ENCODE data around the gene MESP1.

The MESP1 gene

GRCh38 chr15:89714775-89715174 lies 36.3 kb downstream of the MESP1 start:
- Histone ChIP-seq H4K20me1 (ENCODE audit: insufficient read depth, low read length) (no peaks in the 10 kb centered on the region), H3K4me1 (ENCODE audit: insufficient read depth, low read length) (no peaks in the 10 kb centered on the region), H3K27me3 (ENCODE audit: insufficient read depth, low read length, poor library complexity) (no peaks in the 10 kb centered on the region), H3K9me3 (ENCODE audit: insufficient read depth, low read length, severe bottlenecking) (no peaks in the 10 kb centered on the region), H3K79me2 (ENCODE audit: insufficient read depth, low read length) (no peaks in the 10 kb centered on the region), H3K9ac (ENCODE audit: low read depth, low read length) (no peak overlapping the region), H3K36me3 (ENCODE audit: insufficient read depth, low read length) (no peaks in the 10 kb centered on the region), H3K4me3 (ENCODE audit: low read depth in 1 of 2, low read length in 2 of 2) (no peak overlapping the region), H3K27ac (ENCODE audit: low read length) (no peak overlapping the region), H2AFZ (ENCODE audit: low read depth, low read length) (no peak overlapping the region), H3K4me2 (ENCODE audit: insufficient read depth, low read length) (no peak overlapping the region)
- ATAC-seq (ENCODE audit: insufficient read depth, low read depth) (no peak), DNase-seq (no peak)
- no peak for TF ChIP-seq CTCF (IDR thresholded peaks at IDR 0.05; ENCODE audit: borderline replicate concordance, extremely low read depth, low read length, poor library complexity, severe bottlenecking)

GRCh38 chr15:89707577-89707976 lies 43.5 kb downstream of the MESP1 start:
- no peak for TF ChIP-seq EZH2 (IDR thresholded peaks at IDR 0.05; ENCODE audit: borderline replicate concordance, low read depth, low read length, severe bottlenecking)
- TF ChIP-seq CTCF (IDR thresholded peaks at IDR 0.05; ENCODE audit: borderline replicate concordance, extremely low read depth, low read length, poor library complexity, severe bottlenecking), result no peak
- no peaks in the 10 kb centered on the region for H3K79me2 ChIP-seq (ENCODE audit: insufficient read depth, low read length)
- DNase-seq, result no peak

GRCh38 chr15:89704411-89704810 lies 46.6 kb downstream of the MESP1 start:
- no peak for DNase-seq
- H3K79me2 ChIP-seq (ENCODE audit: insufficient read depth, low read length), result no peaks in the 10 kb centered on the region
- ATAC-seq (ENCODE audit: insufficient read depth, low read depth), result no peak
- H3K9ac ChIP-seq (ENCODE audit: low read depth, low read length), result no peak overlapping the region
- no peak overlapping the region for H3K4me2 ChIP-seq (ENCODE audit: insufficient read depth, low read length)
- no peak overlapping the region for H3K4me3 ChIP-seq (ENCODE audit: low read depth in 1 of 2, low read length in 2 of 2)
- no peaks in the 10 kb centered on the region for H3K9me3 ChIP-seq (ENCODE audit: insufficient read depth, low read length, severe bottlenecking)
- H3K27me3 ChIP-seq (ENCODE audit: insufficient read depth, low read length, poor library complexity), result peaks cover 12% of the 10 kb centered on the region
- no peak overlapping the region for H3K27ac ChIP-seq (ENCODE audit: low read length)
- no peaks in the 10 kb centered on the region for H3K36me3 ChIP-seq (ENCODE audit: insufficient read depth, low read length)
- H3K4me1 ChIP-seq (ENCODE audit: insufficient read depth, low read length), result no peaks in the 10 kb centered on the region
- no peak overlapping the region for H2AFZ ChIP-seq (ENCODE audit: low read depth, low read length)
- TF ChIP-seq CTCF (IDR thresholded peaks at IDR 0.05; ENCODE audit: borderline replicate concordance, extremely low read depth, low read length, poor library complexity, severe bottlenecking), result no peak
- no peak for TF ChIP-seq EZH2 (IDR thresholded peaks at IDR 0.05; ENCODE audit: borderline replicate concordance, low read depth, low read length, severe bottlenecking)
- H4K20me1 ChIP-seq (ENCODE audit: insufficient read depth, low read length), result no peaks in the 10 kb centered on the region

More at GRCh38 chr15:89707577-89707976, 43.5 kb downstream of the MESP1 start:
- Histone ChIP-seq H3K36me3 (ENCODE audit: insufficient read depth, low read length) (no peaks in the 10 kb centered on the region), H3K27me3 (ENCODE audit: insufficient read depth, low read length, poor library complexity) (peaks cover 4% of the 10 kb centered on the region), H3K4me2 (ENCODE audit: insufficient read depth, low read length) (no peak overlapping the region), H3K27ac (ENCODE audit: low read length) (no peak overlapping the region), H4K20me1 (ENCODE audit: insufficient read depth, low read length) (no peaks in the 10 kb centered on the region), H3K9me3 (ENCODE audit: insufficient read depth, low read length, severe bottlenecking) (no peaks in the 10 kb centered on the region), H3K4me1 (ENCODE audit: insufficient read depth, low read length) (no peaks in the 10 kb centered on the region), H3K9ac (ENCODE audit: low read depth, low read length) (no peak overlapping the region), H3K4me3 (ENCODE audit: low read depth in 1 of 2, low read length in 2 of 2) (no peak overlapping the region), H2AFZ (ENCODE audit: low read depth, low read length) (no peak overlapping the region)
- no peak for ATAC-seq (ENCODE audit: insufficient read depth, low read depth)
